HEK293 (cell line): ENCODE data around the gene CAGE1.

Experiments
- HOXA7 ChIP-seq: sonication (generic); formaldehyde crosslinking; IDR thresholded peaks from 2 replicates; pipeline ENCODE4 v1.8.1; 2022; ENCODE audit warnings: missing genetic modification reagents, borderline replicate concordance
- RBAK ChIP-seq: fragments of 450-650 bp; formaldehyde crosslinking; IDR thresholded peaks from 2 replicates; pipeline ENCODE4 v1.5.1; 2016; ENCODE audit warnings: missing biosample characterization, missing genetic modification characterization
- SP2 ChIP-seq: fragments of 450-650 bp; formaldehyde crosslinking; IDR thresholded peaks from 2 replicates; pipeline ENCODE4 v1.5.1; 2016; ENCODE audit warnings: missing biosample characterization, missing genetic modification characterization
- TCF7L2 ChIP-seq: IDR thresholded peaks from 2 replicates; pipeline ENCODE4 v1.6.1; 2011; ENCODE audit warnings: low read depth, mild to moderate bottlenecking, inconsistent platforms, low read length, moderate library complexity, borderline replicate concordance
- ZBTB48 ChIP-seq: fragments of 450-650 bp; formaldehyde crosslinking; IDR thresholded peaks from 2 replicates; pipeline ENCODE4 v1.5.1; 2016; ENCODE audit warnings: missing biosample characterization, missing genetic modification characterization
- ZNF292 ChIP-seq: fragments of 450-650 bp; formaldehyde crosslinking; IDR thresholded peaks from 2 replicates; pipeline ENCODE4 v1.5.1; 2016; ENCODE audit warnings: low read depth, missing biosample characterization, missing genetic modification characterization, borderline replicate concordance
- ZNF433 ChIP-seq: fragments of 450-650 bp; formaldehyde crosslinking; IDR thresholded peaks from 2 replicates; pipeline ENCODE4 v1.5.1; 2016; ENCODE audit warnings: missing biosample characterization, missing genetic modification characterization, low read depth
- ZNF501 ChIP-seq: fragments of 450-650 bp; formaldehyde crosslinking; IDR thresholded peaks from 2 replicates; pipeline ENCODE4 v1.5.1; 2016; ENCODE audit warnings: missing biosample characterization, missing genetic modification characterization
- ZNF571 ChIP-seq: fragments of 450-650 bp; formaldehyde crosslinking; IDR thresholded peaks from 2 replicates; pipeline ENCODE4 v1.5.0; 2017; ENCODE audit warnings: missing biosample characterization, missing genetic modification characterization
- ZNF629 ChIP-seq: fragments of 450-650 bp; formaldehyde crosslinking; IDR thresholded peaks from 2 replicates; pipeline ENCODE4 v1.5.1; 2017; ENCODE audit warnings: missing biosample characterization, missing genetic modification characterization
- ZNF76 ChIP-seq: fragments of 450-650 bp; formaldehyde crosslinking; IDR thresholded peaks from 2 replicates; pipeline ENCODE4; 2016; ENCODE audit warnings: low read depth, missing biosample characterization, missing genetic modification characterization, borderline replicate concordance
- TF ChIP-seq, protein P1 (sequence below): fragments of 450-650 bp; formaldehyde crosslinking; IDR thresholded peaks from 2 replicates; pipeline ENCODE4 v1.5.1; 2016; ENCODE audit warnings: missing biosample characterization, missing genetic modification characterization
- TF ChIP-seq, protein P2 (sequence below): fragments of 450-650 bp; IDR thresholded peaks from 2 replicates; pipeline ENCODE4 v1.5.1; 2018; ENCODE audit warnings: missing biosample characterization, missing genetic modification characterization

DNA sequence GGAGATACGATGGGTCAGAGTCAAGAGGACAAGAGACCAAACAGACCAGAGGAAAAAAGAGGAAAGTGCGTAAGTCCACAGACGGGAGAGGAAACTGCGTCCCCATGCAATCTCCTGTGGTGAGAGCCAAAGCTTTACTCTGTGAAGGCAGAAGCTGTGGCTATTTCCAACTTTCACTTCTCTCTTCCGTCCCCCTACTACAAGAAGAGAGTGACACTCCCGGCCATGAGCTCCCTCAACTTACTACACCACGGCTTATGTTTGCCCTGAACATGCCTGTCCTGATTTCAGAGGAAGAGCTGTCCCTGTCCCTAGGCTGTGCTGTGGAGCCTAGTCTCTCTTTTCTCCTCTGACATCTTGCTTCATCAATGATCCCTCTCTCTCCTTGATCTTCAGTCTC lies 65.0 kb downstream of the CAGE1 start:
- TF ChIP-seq, protein P1, sequence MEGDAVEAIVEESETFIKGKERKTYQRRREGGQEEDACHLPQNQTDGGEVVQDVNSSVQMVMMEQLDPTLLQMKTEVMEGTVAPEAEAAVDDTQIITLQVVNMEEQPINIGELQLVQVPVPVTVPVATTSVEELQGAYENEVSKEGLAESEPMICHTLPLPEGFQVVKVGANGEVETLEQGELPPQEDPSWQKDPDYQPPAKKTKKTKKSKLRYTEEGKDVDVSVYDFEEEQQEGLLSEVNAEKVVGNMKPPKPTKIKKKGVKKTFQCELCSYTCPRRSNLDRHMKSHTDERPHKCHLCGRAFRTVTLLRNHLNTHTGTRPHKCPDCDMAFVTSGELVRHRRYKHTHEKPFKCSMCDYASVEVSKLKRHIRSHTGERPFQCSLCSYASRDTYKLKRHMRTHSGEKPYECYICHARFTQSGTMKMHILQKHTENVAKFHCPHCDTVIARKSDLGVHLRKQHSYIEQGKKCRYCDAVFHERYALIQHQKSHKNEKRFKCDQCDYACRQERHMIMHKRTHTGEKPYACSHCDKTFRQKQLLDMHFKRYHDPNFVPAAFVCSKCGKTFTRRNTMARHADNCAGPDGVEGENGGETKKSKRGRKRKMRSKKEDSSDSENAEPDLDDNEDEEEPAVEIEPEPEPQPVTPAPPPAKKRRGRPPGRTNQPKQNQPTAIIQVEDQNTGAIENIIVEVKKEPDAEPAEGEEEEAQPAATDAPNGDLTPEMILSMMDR (tag by site-specific recombination) = no peak
- TF ChIP-seq TCF7L2 = no peak
- no peak for TF ChIP-seq HOXA7
- no peak for TF ChIP-seq RBAK (tag by site-specific recombination)
- no peak for TF ChIP-seq ZNF292
- no peak for TF ChIP-seq SP2
- no peak for TF ChIP-seq ZNF76 (tag by site-specific recombination)
- TF ChIP-seq ZNF501 (tag by site-specific recombination) = no peak
- TF ChIP-seq, protein P2, sequence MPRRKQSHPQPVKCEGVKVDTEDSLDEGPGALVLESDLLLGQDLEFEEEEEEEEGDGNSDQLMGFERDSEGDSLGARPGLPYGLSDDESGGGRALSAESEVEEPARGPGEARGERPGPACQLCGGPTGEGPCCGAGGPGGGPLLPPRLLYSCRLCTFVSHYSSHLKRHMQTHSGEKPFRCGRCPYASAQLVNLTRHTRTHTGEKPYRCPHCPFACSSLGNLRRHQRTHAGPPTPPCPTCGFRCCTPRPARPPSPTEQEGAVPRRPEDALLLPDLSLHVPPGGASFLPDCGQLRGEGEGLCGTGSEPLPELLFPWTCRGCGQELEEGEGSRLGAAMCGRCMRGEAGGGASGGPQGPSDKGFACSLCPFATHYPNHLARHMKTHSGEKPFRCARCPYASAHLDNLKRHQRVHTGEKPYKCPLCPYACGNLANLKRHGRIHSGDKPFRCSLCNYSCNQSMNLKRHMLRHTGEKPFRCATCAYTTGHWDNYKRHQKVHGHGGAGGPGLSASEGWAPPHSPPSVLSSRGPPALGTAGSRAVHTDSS (tag by site-specific recombination) = no peak
- no peak for TF ChIP-seq ZNF571 (tag by site-specific recombination)
- TF ChIP-seq ZBTB48 (tag by site-specific recombination) = no peak
- TF ChIP-seq ZNF433 (tag by site-specific recombination) = no peak
- TF ChIP-seq ZNF629 (tag by site-specific recombination) = no peak
